HG03139 (cell line): Measurements from ENCODE around the gene TRIM22.
"Not testable (repeated sequence)": the region's sequence is repeated elsewhere in the genome, so short reads cannot be mapped to it uniquely, and the experiment has no call there.

Experiments
- ATAC-seq: cut with Tn5 transposase; IDR thresholded peaks from one replicate; pipeline ENCODE4 v1.9.1; 2021; ENCODE audit not compliant: unreplicated experiment

TRIM22 gene

GRCh38 chr11:5689551-5689983 is at the start of gene TRIM22:
Gene TRIM22, plus strand, starts transcription at chr11:5689790. Its CDS starts 6,443 bp downstream, at chr11:5696233.
- ATAC-seq = peak; percentile 75

GRCh38 chr11:5639953-5640352 is 49.6 kb upstream of the TRIM22 start:
- no peak for ATAC-seq

GRCh38 chr11:5643585-5643984 is 46.0 kb upstream of the TRIM22 start:
- ATAC-seq = no peak

- ATAC-seq = no peak
Measured at GRCh38 chr11:5646139-5646538, 43.5 kb upstream of the TRIM22 start.

GRCh38 chr11:5655474-5655873 is 34.1 kb upstream of the TRIM22 start:
- no peak for ATAC-seq

- ATAC-seq = not testable (repeated sequence)
Measured at GRCh38 chr11:5656956-5657355, 32.6 kb upstream of the TRIM22 start.

GRCh38 chr11:5658318-5658717 is 31.3 kb upstream of the TRIM22 start:
- ATAC-seq = no peak

- ATAC-seq = no peak
Measured at GRCh38 chr11:5663511-5663910, 26.1 kb upstream of the TRIM22 start.

GRCh38 chr11:5665051-5665570 is 24.5 kb upstream of the TRIM22 start:
- ATAC-seq = no peak

GRCh38 chr11:5665746-5666401 is 23.7 kb upstream of the TRIM22 start:
- ATAC-seq = no peak

GRCh38 chr11:5666402-5666793 is 23.2 kb upstream of the TRIM22 start:
- no peak for ATAC-seq

GRCh38 chr11:5671831-5672230 is 17.8 kb upstream of the TRIM22 start:
- ATAC-seq = no peak

- ATAC-seq = no peak
Measured at GRCh38 chr11:5674391-5674790, 15.2 kb upstream of the TRIM22 start.

- no peak for ATAC-seq
Measured at GRCh38 chr11:5679811-5680210, 9.8 kb upstream of the TRIM22 start.

GRCh38 chr11:5682890-5683441 is 6.6 kb upstream of the TRIM22 start:
- ATAC-seq = not testable (repeated sequence)

- not testable (repeated sequence) for ATAC-seq
Measured at GRCh38 chr11:5683620-5684019, 6.0 kb upstream of the TRIM22 start.

GRCh38 chr11:5684036-5684645 is 5.4 kb upstream of the TRIM22 start:
- peak; percentile 3 for ATAC-seq

- ATAC-seq = peak; percentile 72
Measured at GRCh38 chr11:5684646-5685362, 4.8 kb upstream of the TRIM22 start, which contains the start of gene TRIM5. Gene TRIM5, minus strand, starts transcription at chr11:5685074. Its CDS starts 4,897 bp downstream, at chr11:5680177.

GRCh38 chr11:5686426-5686825 is 3.2 kb upstream of the TRIM22 start:
- ATAC-seq = no peak

GRCh38 chr11:5688482-5688881 is 1.1 kb upstream of the TRIM22 start:
- no peak for ATAC-seq

- no peak for ATAC-seq
Measured at GRCh38 chr11:5690216-5690615, 626 bp downstream of the TRIM22 start.
